Cerebellar cortex (tissue), 1 donor: ENCODE measurements around the gene THBS4.

ENCODE experiments used
- DNase-seq: peaks from one replicate; pipeline ENCODE4 v3.0.0-alpha.2; 2015; ENCODE audit warnings: low spot score

Gene THBS4

GRCh38 chr5:80116465-80116864, 81.3 kb downstream of the THBS4 start:
- no peak for DNase-seq

- no peak for DNase-seq
These were observed 82.3 kb downstream of the THBS4 start for GRCh38 chr5:80117446-80117845.

GRCh38 chr5:80119372-80119771, 84.2 kb downstream of the THBS4 start:
- no peak for DNase-seq

- no peak for DNase-seq
These were observed 87.4 kb downstream of the THBS4 start for GRCh38 chr5:80122579-80122978.

- no peak for DNase-seq
These were observed 89.2 kb downstream of the THBS4 start for GRCh38 chr5:80124121-80124918.

- no peak for DNase-seq
These were observed 90.1 kb downstream of the THBS4 start for GRCh38 chr5:80125022-80125961.

GRCh38 chr5:80125962-80126480, 90.9 kb downstream of the THBS4 start:
- DNase-seq = no peak

GRCh38 chr5:80127116-80127552, 92.0 kb downstream of the THBS4 start:
- no peak for DNase-seq

GRCh38 chr5:80128141-80128540, 93.0 kb downstream of the THBS4 start:
- DNase-seq = no peak

GRCh38 chr5:80129146-80129545, 94.0 kb downstream of the THBS4 start:
- DNase-seq = no peak
